ENCODE results near the gene TUBA4A.

Gene TUBA4A

DNA sequence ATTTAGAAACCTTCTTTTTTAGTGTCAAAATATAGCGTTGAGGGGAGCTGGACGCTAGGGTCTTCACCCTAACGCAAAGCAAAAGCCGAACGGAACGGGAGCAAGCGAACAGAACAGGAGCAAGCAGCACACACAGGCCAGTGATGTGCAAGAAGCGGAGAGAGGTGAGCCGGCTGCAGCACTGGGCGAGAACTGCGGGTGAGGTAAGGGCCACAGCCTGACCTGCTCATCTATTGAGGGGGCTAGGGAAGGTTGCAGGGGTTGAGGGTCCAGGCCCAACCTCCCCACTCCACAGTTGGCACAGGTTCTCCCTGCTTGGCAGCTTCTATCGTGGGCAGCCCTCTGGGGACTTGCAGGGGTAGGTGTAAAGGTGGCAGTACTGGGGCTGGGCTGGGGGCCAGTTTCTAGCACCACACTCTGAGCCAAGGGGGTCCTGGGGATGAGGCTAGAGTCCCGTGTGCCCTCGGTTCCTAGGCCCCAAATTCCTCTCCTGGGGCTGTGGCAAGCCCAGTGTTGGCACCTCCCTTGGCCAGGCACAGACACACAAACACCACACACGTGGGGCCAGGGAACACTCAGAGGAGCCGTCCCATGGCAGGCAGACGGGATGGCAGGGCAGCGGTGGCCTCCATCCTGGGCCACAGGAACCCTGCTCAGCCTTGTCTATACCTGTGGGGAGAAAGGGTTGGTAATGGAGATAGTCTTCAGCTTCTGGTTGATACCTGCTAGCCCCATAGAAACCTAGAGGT lies 33.8 kb downstream of the TUBA4A start:
- TF ChIP-seq CTCF (IDR thresholded peaks at IDR 0.05; ENCODE audit: low read depth, low read length): no peak
- no peak for DNase-seq (ENCODE audit: extremely low read depth, low read depth)

DNA sequence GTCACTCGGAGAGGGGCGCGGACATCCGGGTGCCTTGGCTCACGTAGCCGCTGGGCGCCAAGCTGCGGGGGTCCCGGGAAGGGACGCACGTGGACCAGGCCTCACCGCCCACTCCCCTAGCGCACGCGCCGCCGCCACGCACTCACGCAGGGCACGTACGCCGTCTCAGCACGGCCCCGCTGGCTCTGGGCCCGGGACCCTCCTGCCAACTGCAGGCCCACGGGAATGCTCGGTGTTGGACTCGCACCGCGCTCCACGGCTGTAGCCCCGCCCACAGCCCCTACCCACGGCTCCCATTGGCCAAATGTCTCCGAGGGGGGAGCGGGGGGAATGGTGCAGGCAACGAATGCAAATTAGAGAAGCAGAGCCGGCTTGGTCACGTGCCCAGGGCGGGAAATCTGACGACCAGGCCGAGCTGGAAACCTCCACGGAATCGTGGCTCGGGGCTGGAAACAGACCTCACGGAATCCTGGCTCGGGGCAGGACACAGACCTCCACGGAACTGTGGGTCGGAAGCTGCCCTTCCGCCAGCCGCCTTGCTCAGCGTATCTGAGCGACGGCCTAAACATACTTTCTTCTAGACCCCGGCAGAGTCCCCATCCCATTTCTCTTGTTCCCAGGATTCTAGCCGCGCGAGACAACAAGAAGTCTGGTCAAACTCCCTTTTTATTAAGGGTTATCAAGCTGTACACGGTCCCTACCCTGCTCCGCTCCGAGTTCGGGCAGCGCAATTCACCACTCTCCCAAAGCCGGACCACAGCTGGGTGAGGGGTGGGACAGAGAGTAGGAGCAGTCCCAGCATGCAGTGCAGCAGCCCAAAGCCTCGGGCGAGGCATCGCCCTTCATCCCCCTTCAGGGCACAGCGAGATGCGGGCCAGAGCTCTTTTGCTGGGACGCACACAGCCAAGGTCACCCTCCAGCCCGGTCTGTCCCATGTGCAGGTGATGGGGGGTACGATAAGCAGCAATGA lies 34.7 kb downstream of the TUBA4A start, which contains the start of gene ABCB6:
TSS of gene ABCB6 (minus strand) at position 227 of the 970 bp plus-strand sequence. CDS start 285 bp downstream, outside the sequence.
- no peak for TF ChIP-seq CTCF (IDR thresholded peaks at IDR 0.05; ENCODE audit: low read depth, low read length)
- peak; percentile 86 for DNase-seq (ENCODE audit: extremely low read depth, low read depth)

GRCh38 chr2:219218217-219218731 lies 35.4 kb downstream of the TUBA4A start:
- TF ChIP-seq CTCF (IDR thresholded peaks at IDR 0.05; ENCODE audit: low read depth, low read length): no peak

DNA sequence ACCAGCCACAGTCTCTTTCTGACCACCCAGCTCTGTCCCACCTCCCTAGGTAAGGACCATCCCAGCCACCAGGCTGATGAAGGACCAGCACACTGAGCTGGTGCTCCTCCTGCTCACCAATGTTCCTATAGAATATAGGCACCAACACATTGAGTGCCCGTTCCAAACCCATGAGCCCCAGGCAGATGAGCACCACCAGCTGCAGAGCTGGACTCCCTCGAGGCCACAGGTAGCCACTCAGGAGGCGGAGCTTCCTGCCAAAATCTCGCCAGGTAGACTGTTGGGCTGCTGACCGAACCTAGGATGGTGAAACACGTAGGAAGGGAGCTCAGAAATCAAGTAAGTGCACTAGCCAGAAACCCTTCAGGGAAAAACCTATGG lies 37.2 kb downstream of the TUBA4A start:
- no peak for DNase-seq (ENCODE audit: extremely low read depth, low read depth)
- no peak for TF ChIP-seq CTCF (IDR thresholded peaks at IDR 0.05; ENCODE audit: low read depth, low read length)

More at GRCh38 chr2:219218217-219218731, 35.4 kb downstream of the TUBA4A start:
- DNase-seq (ENCODE audit: extremely low read depth, low read depth): no peak

DNA sequence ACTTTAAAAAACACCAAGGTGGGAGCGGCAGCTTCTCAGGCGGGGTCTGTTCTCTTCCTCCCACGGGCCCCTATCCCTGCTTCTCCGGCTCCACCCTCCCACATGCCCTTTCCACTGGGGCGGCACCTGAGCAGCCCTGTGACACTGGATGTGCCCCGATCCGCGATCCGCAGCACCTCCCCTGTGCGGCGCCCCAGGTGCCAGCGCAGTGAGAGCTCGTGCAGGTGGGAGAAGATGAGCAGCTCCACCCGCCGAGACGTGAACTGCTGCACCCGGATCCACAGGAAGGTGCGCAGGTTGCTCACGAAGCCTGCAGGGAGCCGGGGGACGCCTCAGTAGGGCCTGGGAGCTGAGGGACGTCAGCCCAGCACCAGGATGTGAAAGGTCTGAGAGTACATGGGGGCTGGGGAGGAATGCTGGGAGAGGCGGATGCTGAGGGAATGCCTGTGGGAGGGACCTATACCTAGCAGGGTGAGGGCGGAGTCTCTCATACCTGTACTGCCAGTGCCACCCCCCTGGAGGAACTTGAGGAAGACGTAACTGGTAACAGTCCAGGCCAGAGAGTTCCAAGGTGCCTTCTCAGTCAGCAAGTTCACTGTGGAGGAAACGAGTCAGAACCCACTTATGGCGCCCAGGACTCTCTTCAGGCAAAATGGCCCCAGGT lies 37.7 kb downstream of the TUBA4A start:
- DNase-seq (ENCODE audit: extremely low read depth, low read depth): no peak

GRCh38 chr2:219214786-219215185 lies 38.9 kb downstream of the TUBA4A start:
- TF ChIP-seq CTCF (IDR thresholded peaks at IDR 0.05; ENCODE audit: low read depth, low read length): no peak
- no peak for DNase-seq (ENCODE audit: extremely low read depth, low read depth)

More for the DNA sequence above, 37.7 kb downstream of the TUBA4A start:
- TF ChIP-seq CTCF (IDR thresholded peaks at IDR 0.05; ENCODE audit: low read depth, low read length): no peak

All from AG09319 (cell line).